Measurements from ENCODE around the gene MGMT. TPM values are rescaled to one million over a fixed set of nuclear protein-coding genes. Genes with fewer than 3 reads are reported as not detected.

Gene MGMT
- total RNA-seq, 4 donors from 2014 or later, result 10.9 to 37.7 (median 16.0) TPM

DNA sequence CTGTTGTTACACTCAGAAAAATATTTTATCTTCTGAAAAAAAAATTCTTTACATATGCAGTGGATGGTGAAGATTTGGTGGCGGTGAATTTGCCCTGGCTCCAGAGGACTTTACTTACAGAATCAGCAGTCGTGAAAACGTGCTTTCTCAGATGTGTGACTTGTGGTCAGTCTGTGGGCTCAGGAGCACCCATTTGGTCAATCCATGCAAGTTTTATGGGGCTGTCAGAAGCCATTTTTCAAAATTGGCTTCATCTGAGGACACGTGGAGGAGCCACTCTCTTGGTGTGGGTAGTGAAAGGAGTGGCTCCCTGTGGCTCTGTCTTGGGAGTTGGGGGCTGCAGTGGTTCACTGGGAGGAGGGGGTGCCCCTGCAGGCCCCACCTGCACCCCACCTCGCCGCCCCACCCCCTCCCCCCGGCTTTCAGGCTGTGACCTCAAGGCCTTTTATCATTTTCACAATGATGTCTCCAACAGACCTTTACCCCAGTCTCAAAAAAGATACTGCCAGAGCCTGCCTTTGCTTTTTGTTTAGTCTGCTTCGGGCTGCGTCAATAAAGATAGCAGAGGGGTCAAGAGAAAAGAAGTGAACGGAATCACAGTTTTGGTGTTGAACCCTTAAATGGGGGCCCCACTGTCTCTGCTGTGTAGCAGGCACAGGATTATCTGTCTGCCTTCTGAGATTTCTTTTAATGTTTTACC, 137.4 kb downstream of the MGMT start:
- TF ChIP-seq POLR2A (IDR thresholded peaks at IDR 0.05), result no peak
- TF ChIP-seq, protein P1, sequence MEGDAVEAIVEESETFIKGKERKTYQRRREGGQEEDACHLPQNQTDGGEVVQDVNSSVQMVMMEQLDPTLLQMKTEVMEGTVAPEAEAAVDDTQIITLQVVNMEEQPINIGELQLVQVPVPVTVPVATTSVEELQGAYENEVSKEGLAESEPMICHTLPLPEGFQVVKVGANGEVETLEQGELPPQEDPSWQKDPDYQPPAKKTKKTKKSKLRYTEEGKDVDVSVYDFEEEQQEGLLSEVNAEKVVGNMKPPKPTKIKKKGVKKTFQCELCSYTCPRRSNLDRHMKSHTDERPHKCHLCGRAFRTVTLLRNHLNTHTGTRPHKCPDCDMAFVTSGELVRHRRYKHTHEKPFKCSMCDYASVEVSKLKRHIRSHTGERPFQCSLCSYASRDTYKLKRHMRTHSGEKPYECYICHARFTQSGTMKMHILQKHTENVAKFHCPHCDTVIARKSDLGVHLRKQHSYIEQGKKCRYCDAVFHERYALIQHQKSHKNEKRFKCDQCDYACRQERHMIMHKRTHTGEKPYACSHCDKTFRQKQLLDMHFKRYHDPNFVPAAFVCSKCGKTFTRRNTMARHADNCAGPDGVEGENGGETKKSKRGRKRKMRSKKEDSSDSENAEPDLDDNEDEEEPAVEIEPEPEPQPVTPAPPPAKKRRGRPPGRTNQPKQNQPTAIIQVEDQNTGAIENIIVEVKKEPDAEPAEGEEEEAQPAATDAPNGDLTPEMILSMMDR (IDR thresholded peaks at IDR 0.05), result no peak
- H3K4me3 ChIP-seq, result no peak overlapping the region
- H3K27ac ChIP-seq, result no peak overlapping the region
- no peak for DNase-seq
- H3K9me3 ChIP-seq, result no peaks in the 10 kb centered on the region
- intact Hi-C loops (cut with DNase I; ENCODE audit: low total_unique reads), result no loop called here
- H3K27me3 ChIP-seq, result no peaks in the 10 kb centered on the region
- no peaks in the 10 kb centered on the region for H3K36me3 ChIP-seq
- H3K4me1 ChIP-seq, result no peaks in the 10 kb centered on the region

DNA sequence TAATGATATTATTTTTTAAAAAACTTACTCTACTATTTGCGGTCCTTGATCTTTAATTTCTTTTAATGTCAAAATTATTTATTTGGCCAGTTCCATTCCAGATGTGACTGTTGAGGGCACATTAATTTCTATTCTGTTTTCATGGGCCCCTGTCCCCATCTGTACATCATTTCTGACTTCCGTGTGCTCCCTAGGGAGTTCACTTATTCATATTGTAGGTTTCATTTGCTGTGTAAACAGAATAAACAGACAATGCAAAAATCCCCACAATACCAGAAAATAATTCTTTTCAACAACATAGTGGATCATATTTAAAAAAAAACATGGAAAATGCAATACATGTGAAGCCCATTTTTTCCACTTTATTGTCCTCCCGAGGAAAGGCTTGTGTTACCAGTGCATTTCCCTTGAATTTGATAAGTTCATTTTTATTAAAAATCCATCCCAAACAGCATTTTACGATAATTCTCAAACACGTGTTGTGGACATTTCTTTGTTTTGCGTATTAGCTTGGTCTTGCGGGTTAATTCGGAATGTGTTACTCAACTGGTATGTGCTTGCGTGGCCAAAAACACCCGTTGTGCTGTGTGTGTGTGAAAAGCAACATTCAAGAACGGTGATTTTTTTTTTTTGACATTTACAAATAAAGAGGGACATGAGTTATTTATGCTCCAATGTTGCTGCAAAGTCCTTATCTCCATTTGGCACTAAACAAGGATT, 138.4 kb downstream of the MGMT start:
- no peak for TF ChIP-seq POLR2A (IDR thresholded peaks at IDR 0.05)
- TF ChIP-seq, protein P1 (IDR thresholded peaks at IDR 0.05), result no peak
- Histone ChIP-seq H3K4me3 (no peak overlapping the region), H3K27me3 (no peaks in the 10 kb centered on the region), H3K27ac (no peak overlapping the region), H3K9me3 (no peaks in the 10 kb centered on the region), H3K36me3 (no peaks in the 10 kb centered on the region), H3K4me1 (no peaks in the 10 kb centered on the region)
- intact Hi-C loops (cut with DNase I; ENCODE audit: low total_unique reads), result no loop called here
- no peak for DNase-seq

DNA sequence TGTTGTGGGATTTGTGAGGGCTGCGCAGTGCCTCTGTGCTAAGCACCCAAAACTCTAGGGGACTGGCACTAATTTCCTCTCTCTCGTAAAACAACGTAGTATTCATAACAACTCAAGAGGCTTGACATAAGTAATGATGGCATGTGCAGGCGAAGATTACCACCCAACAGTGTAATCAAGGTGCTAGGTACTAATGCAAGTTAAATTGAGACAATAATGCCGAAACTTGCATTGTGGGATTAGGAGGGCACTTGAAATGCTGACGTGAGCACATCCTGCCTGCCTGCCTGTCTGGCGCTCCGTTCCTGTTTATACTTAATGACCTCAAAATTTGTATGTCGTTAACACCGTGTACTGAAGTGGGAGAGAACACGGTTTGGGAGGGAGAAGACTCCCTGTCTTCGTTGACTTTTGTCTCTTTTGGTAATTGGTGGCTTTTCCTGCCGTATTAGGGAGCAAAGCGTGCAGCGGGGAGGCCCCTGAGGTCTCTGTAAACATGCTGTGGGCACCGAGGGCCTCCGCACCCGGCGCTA, 139.0 kb downstream of the MGMT start:
- intact Hi-C loops (cut with DNase I; ENCODE audit: low total_unique reads), result no loop called here
- Histone ChIP-seq H3K27me3 (no peaks in the 10 kb centered on the region), H3K9me3 (no peaks in the 10 kb centered on the region), H3K4me1 (no peaks in the 10 kb centered on the region), H3K4me3 (no peak overlapping the region), H3K27ac (no peak overlapping the region), H3K36me3 (no peaks in the 10 kb centered on the region)
- no peak for DNase-seq
- TF ChIP-seq, protein P1 (IDR thresholded peaks at IDR 0.05), result no peak
- TF ChIP-seq POLR2A (IDR thresholded peaks at IDR 0.05), result no peak

DNA sequence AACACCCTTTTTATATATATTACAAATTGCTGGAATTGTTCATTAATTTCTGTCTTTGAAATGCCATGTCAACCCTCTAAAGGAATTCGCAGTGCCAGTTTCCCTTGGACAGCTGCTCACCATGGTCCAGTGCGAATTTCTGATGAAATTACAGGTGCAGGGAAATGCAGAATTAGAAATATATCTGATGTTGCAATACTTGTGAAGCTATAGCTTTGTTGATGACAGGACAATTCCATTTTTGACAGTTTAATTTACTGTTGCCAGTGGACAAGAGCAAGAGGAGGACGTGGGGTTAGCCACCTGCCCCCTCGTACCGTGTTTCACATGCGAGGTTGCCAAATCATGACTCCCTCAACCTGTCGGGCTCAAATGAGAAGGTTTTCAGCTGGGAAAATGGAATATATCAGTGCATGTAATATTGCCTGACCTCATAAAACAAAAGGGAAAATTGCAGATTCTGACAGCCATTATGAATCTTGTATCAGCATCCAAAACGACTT, 140.6 kb downstream of the MGMT start:
- TF ChIP-seq POLR2A (IDR thresholded peaks at IDR 0.05), result no peak
- TF ChIP-seq, protein P1 (IDR thresholded peaks at IDR 0.05), result no peak
- Histone ChIP-seq H3K4me3 (no peak overlapping the region), H3K27me3 (no peaks in the 10 kb centered on the region), H3K4me1 (no peaks in the 10 kb centered on the region), H3K27ac (no peak overlapping the region), H3K36me3 (no peaks in the 10 kb centered on the region), H3K9me3 (no peaks in the 10 kb centered on the region)
- intact Hi-C loops (cut with DNase I; ENCODE audit: low total_unique reads), result no loop called here
- no peak for DNase-seq

DNA sequence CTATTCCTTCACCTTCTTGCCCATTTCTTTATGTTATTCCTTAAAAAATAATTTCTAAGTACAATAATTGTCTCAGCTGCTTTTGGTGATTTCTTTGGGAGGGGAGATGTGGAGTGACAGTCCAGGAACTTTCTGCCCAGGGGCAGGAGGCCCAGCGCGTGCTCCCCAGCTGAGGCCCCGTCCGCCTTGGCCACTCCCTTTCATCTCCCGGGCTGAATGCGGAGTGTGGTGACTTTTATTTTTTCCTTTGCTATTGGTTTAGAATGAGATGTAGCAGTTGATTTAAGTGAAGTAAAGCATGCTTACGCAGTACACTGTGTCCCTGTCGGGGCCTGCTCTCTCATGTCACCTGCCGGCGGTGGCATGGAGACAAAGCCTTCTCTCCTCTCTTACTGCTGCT, 141.6 kb downstream of the MGMT start:
- TF ChIP-seq, protein P1 (IDR thresholded peaks at IDR 0.05), result no peak
- TF ChIP-seq POLR2A (IDR thresholded peaks at IDR 0.05), result no peak
- DNase-seq, result no peak
- Histone ChIP-seq H3K4me3 (no peak overlapping the region), H3K36me3 (no peaks in the 10 kb centered on the region), H3K27me3 (no peaks in the 10 kb centered on the region), H3K9me3 (no peaks in the 10 kb centered on the region), H3K4me1 (no peaks in the 10 kb centered on the region), H3K27ac (no peak overlapping the region)
- intact Hi-C loops (cut with DNase I; ENCODE audit: low total_unique reads), result no loop called here
